Gastrocnemius medialis (tissue), 4 donors: Measurements from ENCODE around the gene OR2F2. TPM values are rescaled to one million over a fixed set of nuclear protein-coding genes. Genes with fewer than 3 reads are reported as not detected.

Experiments
- ATAC-seq, 2 donors: fragments of 150-250 bp; one replicate each; pipeline ENCODE4 v1.9.1; 2016
- DNase-seq, 2 donors: peaks; one replicate each; pipeline ENCODE4 v3.0.0-alpha.2; 2019
- H3K27ac ChIP-seq, 4 donors: fragments of 200-600 bp; sonication (generic); 1 replicate in 1 of 4; 2 replicates in 3 of 4; pipeline ENCODE4 v1.5.1; 2016 to 2018; ENCODE audit warnings: mild to moderate bottlenecking in 2 of 4, moderate library complexity in 1 of 4
- H3K27me3 ChIP-seq, 3 donors: fragments of 200-600 bp; sonication (generic) in 2 of 3; 1 replicate in 1 of 3; 2 replicates in 2 of 3; pipeline versions ENCODE4 v1.5.1 to v1.6.0; 2016 to 2019; ENCODE audit warnings: mild to moderate bottlenecking in 1 of 3, moderate library complexity in 1 of 3
- H3K36me3 ChIP-seq, 2 donors: fragments of 200-600 bp; sonication (generic) in 1 of 2; one replicate each; pipeline ENCODE4 v1.5.1; 2017 to 2018
- H3K4me1 ChIP-seq, 2 donors: fragments of 200-600 bp; sonication (generic) in 1 of 2; one replicate each; pipeline ENCODE4 v1.5.1; 2016 to 2017; ENCODE audit warnings: mild to moderate bottlenecking in 2 of 2
- H3K4me3 ChIP-seq, 4 donors: fragments of 200-600 bp; sonication (generic) in 3 of 4; 1 replicate in 1 of 4; 2 replicates in 3 of 4; pipeline ENCODE4 v1.5.1; 2016 to 2019; ENCODE audit warnings: mild to moderate bottlenecking in 2 of 4
- H3K9me3 ChIP-seq, 3 donors: fragments of 200-600 bp; sonication (generic) in 2 of 3; 1 replicate in 1 of 3; 2 replicates in 2 of 3; pipeline ENCODE4 v1.5.1; 2016 to 2019
- POLR2A ChIP-seq, 2 donors: fragments of 450-650 bp; IDR thresholded peaks; one replicate each; pipeline ENCODE4 v1.6.1; 2017; ENCODE audit warnings: antibody characterized with exemption in 2 of 2, mild to moderate bottlenecking in 2 of 2, moderate library complexity in 2 of 2
- in situ Hi-C, 4 donors: fragments of 200-750 bp; cut with MboI; loops; one replicate each; pipeline versions ENCODE4 v1.15.0 to v1.8.0; 2017; ENCODE audit warnings: low sequenced_read_pairs in 4 of 4
- intact Hi-C: fragments of 100-400 bp; cut with DNase I; formaldehyde crosslinking; loops from one replicate; pipeline ENCODE4 v1.15.1; 2023; ENCODE audit warnings: low total_unique reads
- total RNA-seq, 4 donors: library from RNA; depleted of rRNA; stranded (reverse); fragments of >200 nt; gene quantifications; one replicate each; pipeline versions ENCODE4 v1.1.0 to v1.2.3, GENCODE V29; 2016
- TF ChIP-seq, protein P1 (sequence below), 5 experiments: fragments of 450-650 bp in 3 of 5; fragments of 200-600 bp in 2 of 5; sonication (generic) in 2 of 5; IDR thresholded peaks in 4 of 5; conservative IDR thresholded peaks in 1 of 5; 1 replicate in 4 of 5; 2 replicates in 1 of 5; pipeline ENCODE4 v1.5.1; 2016 to 2019; ENCODE audit warnings: antibody characterized with exemption in 5 of 5, mild to moderate bottlenecking in 3 of 5, moderate library complexity in 3 of 5

Gene OR2F2
- total RNA-seq, 4 donors from 2014 or later: not detected

DNA sequence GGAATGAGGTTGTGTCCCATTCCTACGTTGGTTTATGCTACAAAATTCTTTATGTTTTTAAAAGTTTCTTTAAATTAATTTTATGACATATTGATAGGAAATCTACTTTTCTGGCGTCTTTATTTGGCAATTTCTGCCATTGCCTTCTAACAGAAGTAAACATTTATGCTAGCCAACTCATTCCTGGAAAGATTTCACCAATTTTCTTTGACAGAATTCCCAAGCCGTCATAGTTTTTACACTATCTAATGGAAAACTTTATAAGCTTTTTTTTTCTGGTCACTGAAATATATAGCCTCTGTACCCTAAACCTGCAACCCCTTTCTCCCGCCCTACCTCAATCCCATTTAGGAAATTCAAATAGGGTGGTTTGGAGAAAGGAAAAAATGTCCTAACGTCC, 26.9 kb upstream of the OR2F2 start:
- H3K27me3 ChIP-seq: no peaks in the 10 kb centered on the region
- no peak overlapping the region for H3K27ac ChIP-seq
- no peaks in the 10 kb centered on the region for H3K36me3 ChIP-seq
- DNase-seq (no peak), ATAC-seq (no peak)
- H3K4me1 ChIP-seq: peaks cover 0 to 10% of the 10 kb centered on the region in 2 donors
- no peak for TF ChIP-seq POLR2A (IDR thresholded peaks at IDR 0.05)
- TF ChIP-seq, protein P1, sequence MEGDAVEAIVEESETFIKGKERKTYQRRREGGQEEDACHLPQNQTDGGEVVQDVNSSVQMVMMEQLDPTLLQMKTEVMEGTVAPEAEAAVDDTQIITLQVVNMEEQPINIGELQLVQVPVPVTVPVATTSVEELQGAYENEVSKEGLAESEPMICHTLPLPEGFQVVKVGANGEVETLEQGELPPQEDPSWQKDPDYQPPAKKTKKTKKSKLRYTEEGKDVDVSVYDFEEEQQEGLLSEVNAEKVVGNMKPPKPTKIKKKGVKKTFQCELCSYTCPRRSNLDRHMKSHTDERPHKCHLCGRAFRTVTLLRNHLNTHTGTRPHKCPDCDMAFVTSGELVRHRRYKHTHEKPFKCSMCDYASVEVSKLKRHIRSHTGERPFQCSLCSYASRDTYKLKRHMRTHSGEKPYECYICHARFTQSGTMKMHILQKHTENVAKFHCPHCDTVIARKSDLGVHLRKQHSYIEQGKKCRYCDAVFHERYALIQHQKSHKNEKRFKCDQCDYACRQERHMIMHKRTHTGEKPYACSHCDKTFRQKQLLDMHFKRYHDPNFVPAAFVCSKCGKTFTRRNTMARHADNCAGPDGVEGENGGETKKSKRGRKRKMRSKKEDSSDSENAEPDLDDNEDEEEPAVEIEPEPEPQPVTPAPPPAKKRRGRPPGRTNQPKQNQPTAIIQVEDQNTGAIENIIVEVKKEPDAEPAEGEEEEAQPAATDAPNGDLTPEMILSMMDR (IDR thresholded peaks at IDR 0.05 in 4 of 5, conservative IDR thresholded peaks at IDR 0.05 in 1 of 5): no peak
- no peaks in the 10 kb centered on the region for H3K9me3 ChIP-seq
- no peak overlapping the region for H3K4me3 ChIP-seq
- intact Hi-C loops (loop anchor here (10.0 kb wide), 1 partner anchor 523 kb away; the partner anchor contains the start of gene ZYX), in situ Hi-C loops (no loop called here)

DNA sequence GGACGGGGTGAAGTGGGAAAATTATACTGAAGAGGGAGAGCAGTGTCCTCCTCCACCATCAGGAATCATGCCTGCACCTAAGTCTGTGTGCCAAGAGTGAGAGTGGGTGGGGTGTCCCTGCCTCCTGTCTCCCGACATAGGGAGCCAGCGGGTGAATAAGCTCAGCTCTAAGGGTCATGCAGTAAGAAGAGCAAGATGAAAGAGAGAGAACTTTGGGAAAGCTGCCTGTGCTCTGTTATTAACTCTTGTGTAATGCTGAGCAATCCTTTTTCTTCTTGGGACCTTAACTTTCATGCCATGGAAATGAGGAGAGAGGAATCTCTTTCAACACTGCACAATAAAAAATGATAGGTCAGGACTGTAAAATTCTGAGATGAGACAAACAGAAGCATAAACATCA, 25.2 kb upstream of the OR2F2 start:
- DNase-seq (no peak), ATAC-seq (no peak)
- intact Hi-C loops: loop anchor here (10.0 kb wide), 1 partner anchor 525 kb away; the partner anchor contains the start of gene ZYX
- peaks cover 0 to 7% of the 10 kb centered on the region in 2 donors for H3K4me1 ChIP-seq
- H3K27ac ChIP-seq: no peak overlapping the region
- TF ChIP-seq POLR2A (IDR thresholded peaks at IDR 0.05): no peak
- TF ChIP-seq, protein P1 (IDR thresholded peaks at IDR 0.05 in 4 of 5, conservative IDR thresholded peaks at IDR 0.05 in 1 of 5): no peak
- H3K36me3 ChIP-seq: no peaks in the 10 kb centered on the region
- no peak overlapping the region for H3K4me3 ChIP-seq
- H3K9me3 ChIP-seq: no peaks in the 10 kb centered on the region
- H3K27me3 ChIP-seq: no peaks in the 10 kb centered on the region
- in situ Hi-C loops: no loop called here

DNA sequence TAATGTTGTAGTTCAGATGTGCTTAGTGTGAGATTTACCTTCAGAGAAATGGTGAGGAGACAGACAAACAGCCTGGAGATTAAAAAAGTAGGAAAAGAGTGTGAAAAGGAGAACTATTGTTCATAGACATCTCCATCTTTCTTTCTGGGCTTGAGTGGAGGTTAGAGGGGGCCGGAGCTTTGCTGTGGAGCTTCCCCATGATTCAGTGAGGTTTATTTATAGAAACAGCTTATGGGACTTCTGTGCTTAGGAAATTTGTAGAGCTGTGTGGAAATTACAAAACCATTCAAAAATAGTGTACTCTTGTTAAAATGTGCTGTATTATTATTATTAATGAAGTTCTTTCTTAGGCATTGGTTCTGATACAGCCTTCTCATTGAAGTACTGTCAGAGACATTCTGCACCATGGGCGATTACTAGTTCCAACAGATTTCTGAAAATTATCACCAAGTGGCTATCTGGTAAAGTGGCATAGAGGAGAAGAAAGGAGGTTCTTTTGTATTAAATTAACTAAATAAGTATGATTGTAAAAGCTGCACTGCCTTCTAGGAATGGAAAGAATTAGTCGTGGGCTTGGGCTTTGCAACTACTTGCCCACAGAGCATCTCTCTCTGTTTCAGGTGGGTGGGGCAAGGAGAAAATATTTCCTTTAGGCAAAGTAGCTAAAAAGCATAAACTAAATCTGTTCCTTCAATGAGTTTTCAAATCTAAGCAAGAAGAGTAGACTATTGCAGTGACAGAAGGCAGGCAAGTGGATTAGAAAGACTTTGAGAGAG, 24.4 kb upstream of the OR2F2 start:
- Histone ChIP-seq H3K27ac (no peak overlapping the region), H3K4me1 (no peaks in the 10 kb centered on the region), H3K9me3 (no peaks in the 10 kb centered on the region), H3K4me3 (no peak overlapping the region), H3K36me3 (no peaks in the 10 kb centered on the region), H3K27me3 (no peaks in the 10 kb centered on the region)
- in situ Hi-C loops: no loop called here
- TF ChIP-seq POLR2A (IDR thresholded peaks at IDR 0.05): no peak
- TF ChIP-seq, protein P1 (IDR thresholded peaks at IDR 0.05 in 4 of 5, conservative IDR thresholded peaks at IDR 0.05 in 1 of 5): no peak
- ATAC-seq (no peak), DNase-seq (no peak)
- intact Hi-C loops: no loop called here

DNA sequence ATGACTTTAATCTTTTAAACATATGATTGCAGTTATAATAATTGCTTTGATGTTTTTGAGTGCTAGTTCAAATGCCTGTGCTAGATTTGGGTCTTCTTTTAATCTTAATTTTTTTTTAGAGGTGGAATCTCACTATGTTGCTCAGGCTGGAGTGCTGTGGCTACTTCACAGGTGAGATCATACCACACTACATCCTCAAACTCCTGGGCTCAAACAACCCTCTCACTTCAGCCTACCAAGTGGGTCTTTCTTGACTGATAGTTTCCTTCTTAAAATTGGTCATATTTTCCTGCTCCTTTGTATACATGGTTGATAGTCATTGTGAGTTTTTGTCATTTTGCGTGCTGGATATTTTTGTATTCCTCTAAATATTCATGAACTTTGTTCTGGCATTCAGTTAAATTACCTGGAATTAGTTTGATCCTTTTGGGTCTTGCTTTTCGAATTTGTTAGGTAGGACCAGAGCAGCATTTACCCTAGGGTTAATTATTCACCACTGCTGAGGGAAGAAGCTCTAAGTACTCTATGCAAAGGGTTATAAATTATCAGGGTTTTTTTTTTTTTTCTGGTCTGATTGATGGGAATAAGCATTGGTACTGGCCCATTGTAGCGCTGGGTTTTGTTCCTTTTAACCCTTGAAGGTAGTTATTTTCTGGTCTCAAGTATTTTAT, 21.0 kb upstream of the OR2F2 start:
- DNase-seq: no peak
- no peak for TF ChIP-seq POLR2A (IDR thresholded peaks at IDR 0.05)
- TF ChIP-seq, protein P1 (IDR thresholded peaks at IDR 0.05 in 4 of 5, conservative IDR thresholded peaks at IDR 0.05 in 1 of 5): no peak
- intact Hi-C loops: no loop called here
- no peak overlapping the region for H3K27ac ChIP-seq
- no peaks in the 10 kb centered on the region for H3K9me3 ChIP-seq
- no peak overlapping the region for H3K4me3 ChIP-seq
- H3K36me3 ChIP-seq: no peaks in the 10 kb centered on the region
- H3K27me3 ChIP-seq: no peaks in the 10 kb centered on the region
- H3K4me1 ChIP-seq: no peaks in the 10 kb centered on the region
- no peak for ATAC-seq
- in situ Hi-C loops: no loop called here
